HepG2 (cell line): ENCODE measurements around the gene HSD11B2. TPM values are rescaled to one million over a fixed set of nuclear protein-coding genes. Genes with fewer than 3 reads are reported as not detected.

Experiments
- ATAC-seq: fragments of 200-7000 bp; cut with Tn5 transposase; 3 replicates; pipeline ENCODE4 v1.9.1; 2020; ENCODE audit warnings: mild to moderate bottlenecking, moderate library complexity
- BruUV-seq: library from RNA; stranded (reverse); fragments of 400-500 nt; replicated peaks from 2 replicates; lab custom pipeline; 2021; lab: Mats Ljungman, UMichigan
- CTCF ChIA-PET: fragments of 300-600 bp; formaldehyde crosslinking; extraction: SDS; loops from one replicate; lab custom pipeline; 2021; ENCODE audit warnings: low total read pairs, inconsistent platforms, low intra/inter-chr PET ratio; lab: Yijun Ruan, JAX
- POLR2A ChIA-PET: fragments of 350-600 bp; sonication (Branson Sonifier 250); formaldehyde crosslinking; loops from one replicate; lab custom pipeline; 2020; ENCODE audit warnings: antibody characterized with exemption, inconsistent platforms; lab: Yijun Ruan, JAX
- DNase-seq: peaks from one replicate; pipeline ENCODE4 v3.0.0-alpha.2; 2015; ENCODE audit warnings: low spot score
- FAIRE-seq: peaks from 3 replicates; lab custom pipeline; 2011; peaks lifted over from hg19 to GRCh38; lab: Jason Lieb, UNC
- H2AFZ ChIP-seq: one replicate; pipeline ENCODE4 v1.6.1; 2011; ENCODE audit warnings: low read length, inconsistent platforms
- H3K27ac ChIP-seq: fragments of 300-600 bp; 3 replicates; pipeline ENCODE4 v1.8.0; 2011; ENCODE audit warnings: mixed run types, mild to moderate bottlenecking, mixed read lengths, low read length, inconsistent platforms; ENCODE audit not compliant: insufficient read depth; ENCODE audit errors: extremely low read length
- H3K27me3 ChIP-seq, 2 experiments: fragments of 200-600 bp in 1 of 2; 2 replicates in 1 of 2; 3 replicates in 1 of 2; pipeline versions ENCODE4 v1.6.0 to v1.8.0; 2011; ENCODE audit warnings: low read length in 2 of 2, mild to moderate bottlenecking in 2 of 2, moderate library complexity in 2 of 2, inconsistent platforms in 1 of 2; ENCODE audit not compliant: insufficient read depth in 2 of 2, control insufficient read depth in 1 of 2
- H3K36me3 ChIP-seq, 2 experiments: fragments of 200-600 bp in 1 of 2; replicated peaks in 1 of 2; 2 replicates in 1 of 2; 3 replicates in 1 of 2; pipeline versions ENCODE4 v1.5.1 to v1.8.0; 2011; ENCODE audit warnings: low read length in 2 of 2, inconsistent platforms in 1 of 2; ENCODE audit not compliant: insufficient read depth in 2 of 2, control insufficient read depth in 1 of 2
- H3K4me1 ChIP-seq: 2 replicates; pipeline ENCODE4 v1.5.1; 2012; ENCODE audit warnings: low read length, inconsistent platforms; ENCODE audit not compliant: insufficient read depth
- H3K4me2 ChIP-seq: 2 replicates; pipeline ENCODE4 v1.6.0; 2011; ENCODE audit warnings: low read depth, low read length, inconsistent platforms
- H3K4me3 ChIP-seq, 3 experiments: fragments of 200-600 bp in 1 of 3; sonication (generic), shearing (Covaris generic) in 1 of 3; replicated peaks in 1 of 3; 2 replicates each; pipeline ENCODE4 v1.5.1; 2011 to 2016; ENCODE audit warnings: low read length in 3 of 3, inconsistent platforms in 2 of 3, low read depth in 2 of 3, mild to moderate bottlenecking in 2 of 3, control low read depth in 1 of 3, mixed read lengths in 1 of 3; ENCODE audit not compliant: insufficient read depth in 1 of 3
- H3K79me2 ChIP-seq: one replicate; pipeline ENCODE4 v1.6.1; 2011; ENCODE audit warnings: low read length, inconsistent platforms; ENCODE audit not compliant: insufficient read depth
- H3K9ac ChIP-seq: 2 replicates; pipeline ENCODE4 v1.6.0; 2011; ENCODE audit warnings: mild to moderate bottlenecking, low read depth, low read length, inconsistent platforms; ENCODE audit not compliant: insufficient read depth
- H3K9me3 ChIP-seq: 2 replicates; pipeline ENCODE4 v1.5.1; 2012; ENCODE audit warnings: mild to moderate bottlenecking, low read length
- H4K20me1 ChIP-seq: 2 replicates; pipeline ENCODE4 v1.6.0; 2011; ENCODE audit warnings: inconsistent platforms, mild to moderate bottlenecking, low read length, moderate library complexity; ENCODE audit not compliant: insufficient read depth
- ERF ChIP-seq: IDR thresholded peaks from 2 replicates; pipeline ENCODE4 v1.6.1; 2018; ENCODE audit warnings: missing biosample characterization, missing genetic modification reagents
- ESRRA ChIP-seq: sonication (generic); formaldehyde crosslinking; IDR thresholded peaks from 2 replicates; pipeline ENCODE4 v1.5.1; 2020; ENCODE audit warnings: mild to moderate bottlenecking, low read depth, missing genetic modification reagents
- FOXA1 ChIP-seq, 2 experiments: fragments of 450-650 bp in 1 of 2; sonication (generic) in 1 of 2; formaldehyde crosslinking in 1 of 2; IDR thresholded peaks; 2 replicates each; pipeline versions ENCODE4 v1.4.0 to v1.6.1; 2016 to 2020; ENCODE audit warnings: missing genetic modification reagents in 1 of 2
- MYC ChIP-seq: sonication (generic); formaldehyde crosslinking; IDR thresholded peaks from 2 replicates; pipeline ENCODE4 v1.9.0; 2021; ENCODE audit warnings: missing genetic modification reagents, borderline replicate concordance
- PAX8 ChIP-seq: sonication (generic); formaldehyde crosslinking; IDR thresholded peaks from 2 replicates; pipeline ENCODE4 v1.8.0; 2022; ENCODE audit warnings: mild to moderate bottlenecking, missing genetic modification reagents, borderline replicate concordance
- POLR2AphosphoS2 ChIP-seq: IDR thresholded peaks from 2 replicates; pipeline ENCODE4 v1.6.1; 2011; ENCODE audit warnings: low read depth, low read length, improper control_type of control experiment
- RFXANK ChIP-seq: IDR thresholded peaks from 2 replicates; pipeline ENCODE4 v1.6.1; 2016
- TBL1XR1 ChIP-seq: fragments of 150-350 bp; IDR thresholded peaks from 2 replicates; pipeline ENCODE4 v1.6.1; 2014; ENCODE audit warnings: borderline replicate concordance, low read length; ENCODE audit not compliant: partially characterized antibody
- TP53 ChIP-seq: sonication (generic); formaldehyde crosslinking; conservative IDR thresholded peaks from 2 replicates; pipeline ENCODE4 v1.4.0; 2020; ENCODE audit warnings: missing genetic modification reagents
- ZBTB3 ChIP-seq: sonication (generic); formaldehyde crosslinking; IDR thresholded peaks from 2 replicates; pipeline ENCODE4 v1.4.0; 2020; ENCODE audit warnings: low read depth, mild to moderate bottlenecking, moderate library complexity, missing genetic modification reagents, borderline replicate concordance
- WGBS: methylation state at CpG from one replicate; pipeline ENCODE4 v1.1.6; 2017; ENCODE audit warnings: low lambda C conversion rate; 5-methylcytosine and 5-hydroxymethylcytosine counted together
- in situ Hi-C: cut with HindIII; loops from 2 replicates; pipeline ENCODE4 v1.10.0; 2017; ENCODE audit warnings: low pct_unique_long_range_greater_than_20kb; ENCODE audit not compliant: extremely low pct_ligation_motif_present
- intact Hi-C: fragments of 100-400 bp; cut with micrococcal nuclease; formaldehyde crosslinking; loops from one replicate; pipeline ENCODE4 v1.10.0; 2022; ENCODE audit not compliant: unreplicated experiment
- polyA plus RNA-seq, 8 experiments: library from polyadenylated mRNA; depleted of rRNA in 3 of 8; stranded (reverse) in 7 of 8; unstranded in 1 of 8; fragments of >200 nt; fragmentation: Illumina TruSeq in 4 of 8; extraction: Trizol in 4 of 8; gene quantifications; 2 replicates each; pipeline versions ENCODE4 v1.2.1 to v1.2.3, GENCODE V29; 2011 to 2016; ENCODE audit warnings: low read depth in 4 of 8, missing spikeins in 1 of 8, mixed read lengths in 1 of 8; ENCODE audit not compliant: insufficient read depth in 1 of 8
- total RNA-seq, 5 experiments: library from RNA; depleted of rRNA; stranded (reverse); fragments of >200 nt; fragmentation: Illumina TruSeq; extraction: Trizol; gene quantifications; 2 replicates each; pipeline ENCODE4 v1.2.3, GENCODE V29; 2016; ENCODE audit warnings: low read depth in 1 of 5
- TF ChIP-seq, protein P1 (sequence below): IDR thresholded peaks from 2 replicates; pipeline ENCODE4 v1.6.1; 2016; ENCODE audit warnings: missing biosample characterization, missing genetic modification reagents, low read depth
- TF ChIP-seq, protein P2 (sequence below): sonication (generic); formaldehyde crosslinking; IDR thresholded peaks from 2 replicates; pipeline ENCODE4 v1.5.0; 2020; ENCODE audit warnings: mild to moderate bottlenecking, missing genetic modification reagents
- TF ChIP-seq, protein P3 (sequence below): IDR thresholded peaks from 2 replicates; pipeline ENCODE4 v1.6.1; 2016

Gene HSD11B2
- total and polyA plus RNA-seq, 2 of the 13 experiments (the other 11 are each of a cell fraction or from before 2014, with no cell fraction given), result 8.9 to 13.6 TPM

DNA sequence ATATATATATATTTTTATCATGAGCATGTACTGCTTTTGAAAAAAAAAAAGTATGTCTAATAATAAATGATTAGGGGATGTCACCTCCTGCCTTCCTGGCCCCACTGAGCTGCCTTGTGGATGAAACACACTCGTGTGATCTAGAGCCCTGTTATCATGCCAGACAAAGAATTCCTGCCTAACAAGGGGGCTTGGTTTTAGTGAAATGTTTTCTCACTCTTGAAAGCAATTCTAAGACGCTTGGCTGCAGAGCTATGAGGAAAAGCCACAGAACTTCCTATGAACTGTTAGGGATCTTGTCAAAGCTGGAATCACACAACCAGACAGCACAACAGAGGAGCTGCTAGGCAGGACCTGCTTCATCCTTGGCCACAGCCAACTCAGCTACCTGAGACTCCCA is 18.6 kb upstream of the HSD11B2 start (continued):
- TF ChIP-seq POLR2AphosphoS2 (no peak), ERF (CRISPR knock-in tag) (no peak), RFXANK (CRISPR knock-in tag) (no peak), PAX8 (CRISPR knock-in tag) (no peak), ESRRA (no peak), TBL1XR1 (no peak)
- TF ChIP-seq, protein P1, sequence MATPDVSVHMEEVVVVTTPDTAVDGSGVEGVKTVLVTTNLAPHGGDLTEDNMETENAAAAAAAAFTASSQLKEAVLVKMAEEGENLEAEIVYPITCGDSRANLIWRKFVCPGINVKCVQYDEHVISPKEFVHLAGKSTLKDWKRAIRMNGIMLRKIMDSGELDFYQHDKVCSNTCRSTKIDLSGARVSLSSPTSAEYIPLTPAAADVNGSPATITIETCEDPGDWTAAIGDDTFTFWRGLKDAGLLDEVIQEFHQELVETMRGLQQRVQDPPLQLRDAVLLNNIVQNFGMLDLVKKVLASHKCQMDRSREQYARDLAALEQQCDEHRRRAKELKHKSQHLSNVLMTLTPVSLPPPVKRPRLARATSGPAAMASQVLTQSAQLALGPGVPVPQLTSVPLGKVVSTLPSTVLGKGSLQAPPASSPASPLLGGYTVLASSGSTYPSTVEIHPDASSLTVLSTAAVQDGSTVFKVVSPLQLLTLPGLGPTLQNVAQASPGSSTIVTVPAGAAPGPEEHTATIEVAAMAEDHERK (CRISPR knock-in tag), result no peak
- TF ChIP-seq, all 625 proteins: peak for 0

DNA sequence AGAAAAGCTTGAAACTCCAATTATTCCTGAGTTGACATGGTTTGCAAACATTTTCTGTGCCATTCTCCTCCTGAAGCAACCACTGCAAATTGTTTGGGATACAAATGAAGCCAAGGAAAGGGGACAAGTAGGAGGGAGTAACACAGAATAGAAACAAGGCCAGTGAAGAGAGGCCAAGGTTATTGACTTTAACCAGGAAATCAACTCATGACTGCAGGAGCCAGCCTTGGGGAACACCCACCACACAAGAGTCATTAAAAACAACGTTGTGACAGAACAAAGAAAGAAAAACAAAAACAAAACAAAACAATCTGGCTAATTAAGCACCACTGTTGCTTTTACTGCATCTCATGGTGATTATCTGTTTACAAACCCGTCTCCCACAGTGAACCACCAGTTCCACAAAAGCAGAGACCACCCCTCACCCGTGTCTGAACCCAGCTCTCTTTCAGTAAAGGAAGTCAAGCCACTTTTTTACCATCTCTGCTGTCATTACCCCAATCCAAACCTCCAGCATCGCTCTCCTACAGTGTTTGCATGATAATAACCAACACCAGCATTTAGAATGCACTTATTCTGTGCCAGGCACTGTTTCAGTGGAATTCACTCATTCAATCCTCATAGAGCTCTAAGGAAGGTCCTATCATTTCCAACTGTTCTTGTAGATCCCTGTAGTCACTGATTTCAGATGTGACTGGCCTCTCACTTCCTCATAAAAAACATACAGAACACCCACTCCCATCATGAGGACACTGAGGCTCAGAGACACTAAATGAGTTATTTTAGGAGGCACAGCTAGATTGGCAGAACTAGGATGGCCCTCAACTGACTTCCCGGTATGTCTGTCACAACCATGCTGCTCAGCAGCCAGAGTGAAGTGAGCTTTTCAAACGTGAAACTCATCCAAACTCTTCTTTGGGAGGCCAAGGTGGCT is 16.7 kb upstream of the HSD11B2 start:
- POLR2A ChIA-PET, result interaction anchor here (1.1 kb wide), 1 partner anchor 17 kb away, joined by 3 read pairs; the partner anchor contains the start of gene HSD11B2
- no peaks in the 10 kb centered on the region for H3K79me2 ChIP-seq
- no peak overlapping the region for H3K9ac ChIP-seq
- intact Hi-C loops, result no loop called here
- no peak overlapping the region for H3K4me2 ChIP-seq
- 47% methylated on average over 6 of the region's 6 CpGs for WGBS
- H3K27me3 ChIP-seq, result peaks cover 0 to 10% of the 10 kb centered on the region in 2 experiments; a peak in 2 of 5 replicates
- CTCF ChIA-PET, result no interaction called here
- H3K4me3 ChIP-seq, result no peak overlapping the region
- no peak overlapping the region for H3K27ac ChIP-seq
- no peaks in the 10 kb centered on the region for H4K20me1 ChIP-seq
- BruUV-seq, result no TSS peak
- H2AFZ ChIP-seq, result peak overlapping the region; percentile 34
- no peak for FAIRE-seq
- no peaks in the 10 kb centered on the region for H3K36me3 ChIP-seq
- no peak for ATAC-seq
- TF ChIP-seq ZBTB3 (CRISPR knock-in tag) (no peak), MYC (no peak), TP53 (no peak), FOXA1 (IDR thresholded peaks at IDR 0.05) (no peak), FOXA1 (CRISPR knock-in tag; IDR thresholded peaks at IDR 0.05) (peak; percentile 38; the same call in 1 of the 2 replicates)
- TF ChIP-seq, protein P2, sequence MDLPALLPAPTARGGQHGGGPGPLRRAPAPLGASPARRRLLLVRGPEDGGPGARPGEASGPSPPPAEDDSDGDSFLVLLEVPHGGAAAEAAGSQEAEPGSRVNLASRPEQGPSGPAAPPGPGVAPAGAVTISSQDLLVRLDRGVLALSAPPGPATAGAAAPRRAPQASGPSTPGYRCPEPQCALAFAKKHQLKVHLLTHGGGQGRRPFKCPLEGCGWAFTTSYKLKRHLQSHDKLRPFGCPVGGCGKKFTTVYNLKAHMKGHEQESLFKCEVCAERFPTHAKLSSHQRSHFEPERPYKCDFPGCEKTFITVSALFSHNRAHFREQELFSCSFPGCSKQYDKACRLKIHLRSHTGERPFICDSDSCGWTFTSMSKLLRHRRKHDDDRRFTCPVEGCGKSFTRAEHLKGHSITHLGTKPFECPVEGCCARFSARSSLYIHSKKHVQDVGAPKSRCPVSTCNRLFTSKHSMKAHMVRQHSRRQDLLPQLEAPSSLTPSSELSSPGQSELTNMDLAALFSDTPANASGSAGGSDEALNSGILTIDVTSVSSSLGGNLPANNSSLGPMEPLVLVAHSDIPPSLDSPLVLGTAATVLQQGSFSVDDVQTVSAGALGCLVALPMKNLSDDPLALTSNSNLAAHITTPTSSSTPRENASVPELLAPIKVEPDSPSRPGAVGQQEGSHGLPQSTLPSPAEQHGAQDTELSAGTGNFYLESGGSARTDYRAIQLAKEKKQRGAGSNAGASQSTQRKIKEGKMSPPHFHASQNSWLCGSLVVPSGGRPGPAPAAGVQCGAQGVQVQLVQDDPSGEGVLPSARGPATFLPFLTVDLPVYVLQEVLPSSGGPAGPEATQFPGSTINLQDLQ, result no peak
- TF ChIP-seq, protein P3, sequence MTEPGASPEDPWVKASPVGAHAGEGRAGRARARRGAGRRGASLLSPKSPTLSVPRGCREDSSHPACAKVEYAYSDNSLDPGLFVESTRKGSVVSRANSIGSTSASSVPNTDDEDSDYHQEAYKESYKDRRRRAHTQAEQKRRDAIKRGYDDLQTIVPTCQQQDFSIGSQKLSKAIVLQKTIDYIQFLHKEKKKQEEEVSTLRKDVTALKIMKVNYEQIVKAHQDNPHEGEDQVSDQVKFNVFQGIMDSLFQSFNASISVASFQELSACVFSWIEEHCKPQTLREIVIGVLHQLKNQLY (CRISPR knock-in tag), result no peak
- TF ChIP-seq, all 625 proteins: peak for 1
- peaks cover 46% of the 10 kb centered on the region for H3K4me1 ChIP-seq
- H3K9me3 ChIP-seq, result no peaks in the 10 kb centered on the region
- in situ Hi-C loops, result no loop called here
- no peak for DNase-seq
